Measurements from ENCODE around the gene CLNK.

DNA sequence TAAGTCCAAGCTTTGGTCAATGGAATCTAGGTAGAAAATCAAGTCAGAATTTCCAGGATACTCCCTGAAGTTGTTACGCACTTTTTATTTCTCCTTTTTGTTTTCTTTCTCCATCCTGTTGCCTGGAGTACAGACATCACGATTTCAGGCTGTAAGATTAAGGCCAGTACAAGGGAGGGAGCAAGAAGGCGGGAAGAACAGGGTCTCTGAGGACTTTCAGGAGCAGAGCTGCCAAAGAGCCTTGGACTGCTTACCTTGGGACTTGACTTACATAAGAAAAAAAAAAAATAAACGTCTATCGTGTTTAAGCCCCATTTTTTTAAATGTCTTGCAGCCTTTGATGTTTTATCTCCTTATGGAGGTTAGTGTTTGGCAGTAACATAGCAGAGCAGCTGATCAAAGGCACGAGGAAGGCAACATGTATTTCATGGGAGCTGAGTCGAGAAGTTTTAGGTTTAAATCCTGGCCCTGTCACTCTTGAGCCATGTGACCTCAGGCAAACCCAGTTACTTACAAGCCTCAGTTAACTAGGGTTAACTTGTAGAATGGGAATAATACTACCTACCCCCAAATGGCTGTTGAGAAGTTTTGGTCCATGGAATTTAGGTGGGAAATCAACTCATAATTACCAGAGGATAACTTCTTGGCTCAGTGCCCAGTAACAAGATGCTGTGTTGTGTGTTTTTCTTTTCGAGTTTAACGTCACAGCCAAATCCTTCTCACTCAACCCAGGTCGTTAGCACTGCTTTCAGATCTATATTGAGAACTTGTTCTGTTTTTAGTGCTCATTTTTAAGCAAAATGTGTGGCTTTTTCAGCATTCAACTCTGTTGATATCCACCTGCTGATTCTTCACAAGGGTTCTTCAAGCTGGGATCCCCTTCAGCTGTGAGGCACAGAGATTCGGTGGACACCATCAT, 106.8 kb downstream of the CLNK start:
- TF ChIP-seq CTCF (IDR thresholded peaks at IDR 0.05), result no peak
- TF ChIP-seq POLR2A (IDR thresholded peaks at IDR 0.05), result no peak
